Panc1 (cell line): ENCODE measurements around the gene SAMD4A. TPM values are rescaled to one million over a fixed set of nuclear protein-coding genes. Genes with fewer than 3 reads are reported as not detected.

Experiments used
- ATAC-seq: fragments of 200-7000 bp; cut with Tn5 transposase; 2 replicates; pipeline ENCODE4 v1.9.1; 2020; ENCODE audit warnings: mild to moderate bottlenecking, moderate library complexity
- BruUV-seq: library from RNA; stranded (reverse); fragments of 400-500 nt; replicated peaks from 2 replicates; lab custom pipeline; 2021; lab: Mats Ljungman, UMichigan
- CTCF ChIA-PET: fragments of 300-600 bp; sonication (Branson Sonifier 250); formaldehyde crosslinking; loops from one replicate; lab custom pipeline; 2022; ENCODE audit warnings: antibody characterized with exemption; lab: Charles Lee
- POLR2A ChIA-PET: fragments of 300-600 bp; sonication (Branson Sonifier 250); formaldehyde crosslinking; loops from one replicate; lab custom pipeline; 2022; ENCODE audit warnings: antibody characterized with exemption; lab: Charles Lee
- DNase-seq: peaks from one replicate; pipeline ENCODE4 v3.0.0-alpha.2; 2010; ENCODE audit warnings: low read depth, low spot score
- H3K27ac ChIP-seq: 2 replicates; pipeline ENCODE4 v1.5.1; 2011; ENCODE audit warnings: mild to moderate bottlenecking, low read length, inconsistent platforms
- H3K27me3 ChIP-seq: fragments of 200-500 bp; sonication (Bioruptor generic); 2 replicates; pipeline ENCODE4 v1.6.0; 2014; ENCODE audit warnings: low read length, inconsistent platforms; ENCODE audit not compliant: control insufficient read depth, insufficient read depth
- H3K36me3 ChIP-seq: fragments of 200-500 bp; sonication (Bioruptor generic); 2 replicates; pipeline ENCODE4 v1.5.1; 2014; ENCODE audit warnings: inconsistent platforms, mild to moderate bottlenecking, low read length, moderate library complexity; ENCODE audit not compliant: control insufficient read depth, insufficient read depth
- H3K4me1 ChIP-seq: 2 replicates; pipeline ENCODE4 v1.5.1; 2011; ENCODE audit warnings: inconsistent platforms, mild to moderate bottlenecking, low read length, moderate library complexity; ENCODE audit not compliant: control insufficient read depth, insufficient read depth
- H3K4me3 ChIP-seq, 2 experiments: 2 replicates each; pipeline ENCODE4 v1.5.1; 2011 to 2012; ENCODE audit warnings: low read depth in 2 of 2, low read length in 2 of 2, mild to moderate bottlenecking in 2 of 2, inconsistent platforms in 1 of 2, moderate library complexity in 1 of 2
- H3K9me3 ChIP-seq: fragments of 200-500 bp; sonication (Bioruptor generic); 2 replicates; pipeline ENCODE4 v1.5.1; 2014; ENCODE audit warnings: low read depth, mild to moderate bottlenecking, inconsistent platforms, low read length, moderate library complexity; ENCODE audit not compliant: control insufficient read depth, insufficient read depth
- CTCF ChIP-seq: fragments of 450-650 bp; IDR thresholded peaks from 2 replicates; pipeline ENCODE4 v1.5.1; 2017; ENCODE audit warnings: mild to moderate bottlenecking
- POLR2AphosphoS5 ChIP-seq: IDR thresholded peaks from 2 replicates; pipeline ENCODE4 v1.6.1; 2012; ENCODE audit warnings: mild to moderate bottlenecking, low read depth, low read length, moderate library complexity
- REST ChIP-seq, 2 experiments: IDR thresholded peaks; 2 replicates each; pipeline ENCODE4 v1.6.1; 2011 to 2012; ENCODE audit warnings: low read depth in 2 of 2, control low read depth in 1 of 2, low read length in 1 of 2, mild to moderate bottlenecking in 1 of 2, moderate library complexity in 1 of 2; ENCODE audit not compliant: insufficient read depth in 1 of 2
- SIN3A ChIP-seq: IDR thresholded peaks from 2 replicates; pipeline ENCODE4 v1.6.1; 2012; ENCODE audit warnings: low read depth, mild to moderate bottlenecking, low read length, moderate library complexity, borderline replicate concordance; ENCODE audit not compliant: insufficient read depth
- TCF7L2 ChIP-seq: IDR thresholded peaks from 2 replicates; pipeline ENCODE4 v1.6.1; 2011; ENCODE audit warnings: mild to moderate bottlenecking, low read depth, low read length, inconsistent platforms
- in situ Hi-C: cut with HindIII; loops from 2 replicates; pipeline ENCODE4 v1.10.0; 2016; ENCODE audit warnings: low sequenced_read_pairs, low pct_unique_long_range_greater_than_20kb
- intact Hi-C: fragments of 100-400 bp; cut with micrococcal nuclease; formaldehyde crosslinking; loops from one replicate; pipeline ENCODE4 v1.10.0; 2022; ENCODE audit not compliant: unreplicated experiment
- total RNA-seq: library from RNA; stranded (reverse); gene quantifications from one replicate; pipeline ENCODE4 v1.2.1, GENCODE V29; 2021; ENCODE audit not compliant: unreplicated experiment

SAMD4A gene
- total RNA-seq, 1 experiment from 2014 or later = 15.2 TPM

DNA sequence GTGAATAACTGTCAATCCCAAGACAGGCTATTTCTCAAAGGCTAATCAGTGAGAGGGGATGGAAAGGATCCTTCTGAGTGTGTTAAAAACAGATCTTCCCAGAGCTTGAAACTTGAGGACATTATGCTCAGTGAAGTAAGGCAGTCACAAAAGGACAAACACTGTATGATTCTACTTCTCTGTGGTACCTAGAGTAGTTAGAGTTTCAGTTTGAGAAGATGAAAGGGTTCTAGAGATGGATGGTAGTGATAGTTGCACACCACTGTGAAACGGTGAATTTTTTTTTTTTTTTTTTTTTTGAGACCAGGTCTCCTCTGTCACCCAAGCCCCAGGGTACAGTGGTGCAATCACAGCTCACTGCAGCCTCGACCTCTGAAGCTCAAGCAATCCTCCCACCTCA, 133.8 kb downstream of the SAMD4A start:
- H3K27ac ChIP-seq = no peak overlapping the region
- in situ Hi-C loops = no loop called here
- H3K27me3 ChIP-seq = no peaks in the 10 kb centered on the region
- no peak for ATAC-seq
- TF ChIP-seq POLR2AphosphoS5 = no peak
- TF ChIP-seq TCF7L2 = no peak
- TF ChIP-seq REST (IDR thresholded peaks at IDR 0.05; ENCODE audit: insufficient read depth in 1 of 2, low read depth in 2 of 2, low read length in 1 of 2) = no peak
- no peak for TF ChIP-seq CTCF
- TF ChIP-seq SIN3A = no peak
- no peak overlapping the region for H3K4me3 ChIP-seq
- H3K9me3 ChIP-seq = no peaks in the 10 kb centered on the region
- no peak for DNase-seq
- intact Hi-C loops = no loop called here
- ChIA-PET CTCF (no interaction called here), POLR2A (no interaction called here)
- H3K36me3 ChIP-seq = no peaks in the 10 kb centered on the region
- H3K4me1 ChIP-seq = peaks cover 3% of the 10 kb centered on the region; the same call in 1 of the 2 replicates
- BruUV-seq = no TSS peak

DNA sequence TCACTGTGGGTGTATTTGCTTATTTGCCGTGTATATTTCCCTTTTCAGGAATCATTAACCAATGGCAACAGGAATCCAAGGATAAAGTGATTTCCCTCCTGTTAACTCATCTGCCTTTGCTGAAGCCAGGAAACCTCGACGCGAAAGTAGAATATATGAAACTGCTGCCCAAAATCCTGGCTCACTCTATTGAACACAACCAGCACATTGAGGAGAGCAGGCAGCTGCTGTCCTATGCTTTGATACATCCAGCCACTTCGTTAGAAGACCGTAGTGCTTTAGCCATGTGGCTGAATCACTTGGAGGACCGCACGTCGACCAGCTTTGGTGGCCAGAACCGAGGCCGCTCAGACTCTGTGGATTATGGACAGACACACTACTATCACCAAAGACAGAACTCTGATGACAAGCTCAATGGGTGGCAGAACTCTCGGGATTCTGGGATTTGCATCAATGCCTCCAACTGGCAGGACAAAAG, 135.1 kb downstream of the SAMD4A start:
- ATAC-seq (no peak), DNase-seq (no peak)
- Histone ChIP-seq H3K27ac (no peak overlapping the region), H3K27me3 (no peaks in the 10 kb centered on the region), H3K4me3 (no peak overlapping the region), H3K36me3 (no peaks in the 10 kb centered on the region), H3K9me3 (no peaks in the 10 kb centered on the region), H3K4me1 (peaks cover 3% of the 10 kb centered on the region; the same call in 1 of the 2 replicates)
- CTCF ChIA-PET = no interaction called here
- no TSS peak for BruUV-seq
- intact Hi-C loops = no loop called here
- no peak for TF ChIP-seq SIN3A
- no peak for TF ChIP-seq REST (IDR thresholded peaks at IDR 0.05; ENCODE audit: insufficient read depth in 1 of 2, low read depth in 2 of 2, low read length in 1 of 2)
- no peak for TF ChIP-seq POLR2AphosphoS5
- TF ChIP-seq CTCF = no peak
- no peak for TF ChIP-seq TCF7L2
- in situ Hi-C loops = no loop called here
- POLR2A ChIA-PET = no interaction called here
